ENCODE measurements around the gene SAMD4A. TPM values are rescaled to one million over a fixed set of nuclear protein-coding genes. Genes with fewer than 3 reads are reported as not detected.

The SAMD4A gene
- total RNA-seq, 4 donors from 2014 or later: 15.3 to 40.2 (median 22.3) TPM

DNA sequence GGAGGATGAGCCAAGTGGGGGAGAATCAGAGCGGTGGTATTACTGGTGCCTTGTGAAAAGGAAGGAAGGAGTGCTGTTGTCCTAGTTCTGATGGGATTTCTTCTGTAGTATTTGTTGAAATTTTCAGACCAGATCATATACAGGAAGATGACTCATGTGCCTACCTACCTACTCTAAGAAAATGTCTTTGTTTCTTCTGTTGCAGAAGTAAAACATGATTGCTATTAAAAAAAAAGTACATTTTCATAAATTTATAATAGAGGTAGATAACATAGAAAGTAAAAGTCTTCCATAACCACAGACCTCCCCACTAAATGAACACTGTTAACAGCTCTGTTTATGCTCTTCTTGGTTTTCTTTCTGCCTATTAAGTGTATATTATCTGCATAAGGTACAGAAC lies 26.9 kb downstream of the SAMD4A start:
- H3K4me1 ChIP-seq: peaks cover 0 to 6% (median 1%) of the 10 kb centered on the region in 4 donors
- WGBS, 2 donors (ENCODE audit: low coverage in 1 of 2): 64 to 90% methylated on average over 1 of the region's 1 CpG
- H3K9me3 ChIP-seq: no peaks in the 10 kb centered on the region
- H3K4me3 ChIP-seq: no peak overlapping the region
- TF ChIP-seq POLR2AphosphoS5 (IDR thresholded peaks at IDR 0.05) (no peak), POLR2A (IDR thresholded peaks at IDR 0.05) (no peak), EP300 (IDR thresholded peaks at IDR 0.05; ENCODE audit: low read depth) (no peak)
- TF ChIP-seq, protein P1, sequence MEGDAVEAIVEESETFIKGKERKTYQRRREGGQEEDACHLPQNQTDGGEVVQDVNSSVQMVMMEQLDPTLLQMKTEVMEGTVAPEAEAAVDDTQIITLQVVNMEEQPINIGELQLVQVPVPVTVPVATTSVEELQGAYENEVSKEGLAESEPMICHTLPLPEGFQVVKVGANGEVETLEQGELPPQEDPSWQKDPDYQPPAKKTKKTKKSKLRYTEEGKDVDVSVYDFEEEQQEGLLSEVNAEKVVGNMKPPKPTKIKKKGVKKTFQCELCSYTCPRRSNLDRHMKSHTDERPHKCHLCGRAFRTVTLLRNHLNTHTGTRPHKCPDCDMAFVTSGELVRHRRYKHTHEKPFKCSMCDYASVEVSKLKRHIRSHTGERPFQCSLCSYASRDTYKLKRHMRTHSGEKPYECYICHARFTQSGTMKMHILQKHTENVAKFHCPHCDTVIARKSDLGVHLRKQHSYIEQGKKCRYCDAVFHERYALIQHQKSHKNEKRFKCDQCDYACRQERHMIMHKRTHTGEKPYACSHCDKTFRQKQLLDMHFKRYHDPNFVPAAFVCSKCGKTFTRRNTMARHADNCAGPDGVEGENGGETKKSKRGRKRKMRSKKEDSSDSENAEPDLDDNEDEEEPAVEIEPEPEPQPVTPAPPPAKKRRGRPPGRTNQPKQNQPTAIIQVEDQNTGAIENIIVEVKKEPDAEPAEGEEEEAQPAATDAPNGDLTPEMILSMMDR (IDR thresholded peaks at IDR 0.05): no peak
- intact Hi-C loops (cut with DNase I; ENCODE audit: low total_unique reads): no loop called here
- in situ Hi-C loops (cut with MboI; ENCODE audit: low pct_ligation_motif_present in 1 of 4, low pct_unique_long_range_greater_than_20kb in 1 of 4, low sequenced_read_pairs in 3 of 4): no loop called here
- no peak overlapping the region for H3K27ac ChIP-seq
- H3K27me3 ChIP-seq: no peaks in the 10 kb centered on the region
- no peaks in the 10 kb centered on the region for H3K36me3 ChIP-seq
- DNase-seq: no peak

DNA sequence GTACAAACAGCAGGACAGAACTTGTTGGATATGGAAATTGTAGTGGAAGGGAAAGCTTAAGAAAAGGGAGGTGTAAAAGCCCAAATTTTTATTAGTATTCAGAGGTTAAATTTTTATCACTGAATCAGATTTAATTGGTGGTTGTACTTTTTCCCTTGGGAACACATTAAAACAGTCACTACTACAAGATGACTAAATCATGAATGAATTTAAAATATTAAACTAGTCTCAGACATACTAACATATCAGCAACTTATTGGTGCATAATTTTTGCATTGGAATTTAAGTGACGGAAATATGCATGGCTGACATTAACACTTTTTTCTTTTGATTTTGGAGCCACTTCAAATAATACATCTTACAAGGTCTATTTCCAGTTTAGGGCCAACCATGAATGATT lies 27.6 kb downstream of the SAMD4A start:
- TF ChIP-seq, protein P1 (IDR thresholded peaks at IDR 0.05): no peak
- no peak for TF ChIP-seq EP300 (IDR thresholded peaks at IDR 0.05; ENCODE audit: low read depth)
- TF ChIP-seq POLR2AphosphoS5 (IDR thresholded peaks at IDR 0.05): no peak
- intact Hi-C loops (cut with DNase I; ENCODE audit: low total_unique reads) (no loop called here), in situ Hi-C loops (cut with MboI; ENCODE audit: low pct_ligation_motif_present in 1 of 4, low pct_unique_long_range_greater_than_20kb in 1 of 4, low sequenced_read_pairs in 3 of 4) (no loop called here)
- 91 to 100% methylated on average over 1 of the region's 1 CpG for WGBS, 2 donors (ENCODE audit: low coverage in 1 of 2)
- Histone ChIP-seq H3K36me3 (no peaks in the 10 kb centered on the region), H3K4me3 (no peak overlapping the region), H3K4me1 (peaks cover 0 to 6% (median 1%) of the 10 kb centered on the region in 4 donors), H3K9me3 (no peaks in the 10 kb centered on the region), H3K27ac (no peak overlapping the region), H3K27me3 (no peaks in the 10 kb centered on the region)
- DNase-seq: no peak

DNA sequence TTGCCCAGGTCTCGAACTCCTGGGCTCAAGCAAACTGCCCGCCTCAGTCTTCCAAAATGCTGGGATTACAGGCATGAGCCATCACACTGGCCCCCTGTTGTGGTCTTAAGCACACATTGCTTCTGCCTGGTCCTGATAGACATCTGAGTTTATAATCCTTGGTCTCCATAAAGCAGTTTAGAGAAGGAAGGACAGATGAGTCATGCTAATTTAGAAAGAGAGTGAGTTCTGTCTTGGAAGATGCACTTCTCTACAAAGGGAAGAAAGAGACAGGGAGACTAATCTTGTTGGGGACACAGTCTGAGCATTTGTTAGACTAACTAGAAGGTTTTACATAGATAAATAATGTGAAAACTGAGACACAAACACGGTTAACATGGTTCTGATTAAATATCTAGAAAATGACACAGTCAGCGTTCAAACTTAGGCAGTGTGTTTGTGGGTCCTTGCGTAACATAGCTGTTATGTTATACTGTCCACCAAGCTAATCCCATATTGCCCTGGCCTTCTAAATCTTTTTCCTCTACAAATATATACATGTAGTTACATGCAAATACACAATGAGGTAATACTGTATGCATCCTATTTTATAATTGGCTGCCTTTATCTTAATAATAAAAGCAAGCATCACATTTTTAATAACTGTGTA lies 31.0 kb downstream of the SAMD4A start:
- H3K27me3 ChIP-seq: no peaks in the 10 kb centered on the region
- no peaks in the 10 kb centered on the region for H3K9me3 ChIP-seq
- TF ChIP-seq, protein P1 (IDR thresholded peaks at IDR 0.05): no peak
- TF ChIP-seq POLR2AphosphoS5 (IDR thresholded peaks at IDR 0.05) (no peak), POLR2A (IDR thresholded peaks at IDR 0.05) (no peak)
- H3K4me1 ChIP-seq: peaks cover 0 to 15% (median 5%) of the 10 kb centered on the region in 4 donors
- in situ Hi-C loops (cut with MboI; ENCODE audit: low pct_ligation_motif_present in 1 of 4, low pct_unique_long_range_greater_than_20kb in 1 of 4, low sequenced_read_pairs in 3 of 4) (no loop called here), intact Hi-C loops (cut with DNase I; ENCODE audit: low total_unique reads) (no loop called here)
- no peaks in the 10 kb centered on the region for H3K36me3 ChIP-seq
- no peak overlapping the region for H3K27ac ChIP-seq
- H3K4me3 ChIP-seq: no peak overlapping the region
- WGBS, 2 donors (ENCODE audit: low coverage in 1 of 2): 66 to 80% methylated on average over 3 to 5 of the region's 5 CpGs
- no peak for DNase-seq

DNA sequence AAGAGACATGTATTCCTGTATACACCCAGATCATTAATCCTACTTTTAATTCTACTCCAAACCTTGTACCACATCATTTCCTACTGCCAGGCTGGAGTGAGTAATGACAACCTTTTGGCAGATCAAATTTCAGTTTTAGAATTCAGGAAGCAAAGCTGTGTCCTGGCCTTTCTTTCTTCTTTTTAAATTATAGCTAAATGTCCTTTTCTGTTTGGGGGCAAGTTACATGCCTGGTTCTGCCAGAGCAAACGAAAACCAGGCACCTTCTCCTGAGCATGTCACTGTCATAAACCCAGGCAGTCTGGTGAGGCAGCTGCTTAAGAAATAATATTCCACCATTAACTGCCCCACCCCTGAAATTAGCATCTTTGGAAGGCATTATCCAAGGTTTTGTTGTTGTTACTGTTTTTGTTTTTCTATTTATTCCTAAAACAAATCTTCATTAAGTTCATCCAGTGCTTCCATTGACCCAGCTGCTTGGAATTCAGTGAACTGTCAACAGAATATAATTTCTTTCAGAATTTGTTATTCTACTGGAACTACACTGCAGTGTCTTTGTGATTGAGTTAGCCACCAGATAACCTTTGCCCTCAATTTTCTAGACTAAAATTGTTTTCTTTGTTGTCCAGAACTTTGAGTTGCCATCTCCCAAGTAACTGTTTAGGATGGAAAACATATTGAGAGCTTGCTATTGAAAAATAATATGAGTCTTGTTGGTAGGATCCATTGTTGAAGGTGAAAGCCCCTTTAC lies 33.2 kb downstream of the SAMD4A start:
- no peak for TF ChIP-seq POLR2AphosphoS5 (IDR thresholded peaks at IDR 0.05)
- no peak for TF ChIP-seq POLR2A (IDR thresholded peaks at IDR 0.05)
- H3K27ac ChIP-seq: peak overlapping the region in 2 of 4 donors; percentile 4 to 5
- H3K36me3 ChIP-seq: no peaks in the 10 kb centered on the region
- DNase-seq: no peak
- in situ Hi-C loops (cut with MboI; ENCODE audit: low pct_ligation_motif_present in 1 of 4, low pct_unique_long_range_greater_than_20kb in 1 of 4, low sequenced_read_pairs in 3 of 4): no loop called here
- intact Hi-C loops (cut with DNase I; ENCODE audit: low total_unique reads): no loop called here
- H3K27me3 ChIP-seq: no peaks in the 10 kb centered on the region
- H3K9me3 ChIP-seq: no peaks in the 10 kb centered on the region
- H3K4me1 ChIP-seq: peaks cover 0 to 13% (median 4%) of the 10 kb centered on the region in 4 donors
- H3K4me3 ChIP-seq: no peak overlapping the region
- WGBS, 2 donors (ENCODE audit: low coverage in 1 of 2): 20 to 33% methylated on average over 1 of the region's 1 CpG

Data from transverse colon (tissue), 4 donors.